NCI-H2171 treated with DMSO at 0.1 percent for 48 hours (cell line): Measurements from ENCODE around the gene TLR8.
"Not testable (repeated sequence)": the region's sequence is repeated elsewhere in the genome, so short reads cannot be mapped to it uniquely, and the experiment has no call there.

Experiments used
- DNase-seq: peaks from one replicate; lab custom pipeline; 2025; lab: John Stamatoyannopoulos, UW

TLR8 gene

GRCh38 chrX:12946838-12947544, 40.6 kb downstream of the TLR8 start:
- peak; percentile 70 for DNase-seq

- no peak for DNase-seq
Observed at GRCh38 chrX:12947545-12948235, 41.3 kb downstream of the TLR8 start.

GRCh38 chrX:12948495-12948894, 42.1 kb downstream of the TLR8 start:
- no peak for DNase-seq

- peak; percentile 40 for DNase-seq
Observed at GRCh38 chrX:12949205-12949926, 42.9 kb downstream of the TLR8 start.

GRCh38 chrX:12949927-12950656, 43.7 kb downstream of the TLR8 start:
- no peak for DNase-seq

- peak; percentile 3 for DNase-seq
Observed at GRCh38 chrX:12950851-12951594, 44.6 kb downstream of the TLR8 start.

- no peak for DNase-seq
Observed at GRCh38 chrX:12951595-12951975, 45.2 kb downstream of the TLR8 start.

- no peak for DNase-seq
Observed at GRCh38 chrX:12953420-12953819, 47.0 kb downstream of the TLR8 start.

GRCh38 chrX:12954376-12954775, 48.0 kb downstream of the TLR8 start:
- no peak for DNase-seq

GRCh38 chrX:12954981-12955380, 48.6 kb downstream of the TLR8 start:
- no peak for DNase-seq

GRCh38 chrX:12955882-12956703, 49.7 kb downstream of the TLR8 start:
- DNase-seq = no peak

GRCh38 chrX:12956704-12957534, 50.5 kb downstream of the TLR8 start:
- DNase-seq = no peak

- no peak for DNase-seq
Observed at GRCh38 chrX:12958059-12958458, 51.6 kb downstream of the TLR8 start.

- DNase-seq = no peak
Observed at GRCh38 chrX:12958461-12958860, 52.0 kb downstream of the TLR8 start.

GRCh38 chrX:12961196-12961718, 54.8 kb downstream of the TLR8 start:
- no peak for DNase-seq

GRCh38 chrX:12962041-12962504, 55.7 kb downstream of the TLR8 start:
- DNase-seq = no peak

GRCh38 chrX:12963210-12963850, 56.9 kb downstream of the TLR8 start:
- DNase-seq = not testable (repeated sequence)

- DNase-seq = no peak
Observed at GRCh38 chrX:12965131-12965940, 58.9 kb downstream of the TLR8 start.
